PC-3 (cell line): ENCODE results near the gene TLDC2. TPM values are rescaled to one million over a fixed set of nuclear protein-coding genes. Genes with fewer than 3 reads are reported as not detected.

Experiments used
- ATAC-seq: fragments of 200-7000 bp; cut with Tn5 transposase; 2 replicates; pipeline ENCODE4 v1.9.1; 2020; ENCODE audit warnings: mild to moderate bottlenecking, moderate library complexity
- BruUV-seq: library from RNA; stranded (reverse); fragments of 400-500 nt; replicated peaks from 2 replicates; lab custom pipeline; 2021; lab: Mats Ljungman, UMichigan
- CTCF ChIA-PET: fragments of 300-600 bp; sonication (Branson Sonifier 250); formaldehyde crosslinking; loops from one replicate; lab custom pipeline; 2022; ENCODE audit warnings: antibody characterized with exemption; lab: Charles Lee
- POLR2A ChIA-PET: fragments of 300-600 bp; sonication (Branson Sonifier 250); formaldehyde crosslinking; loops from one replicate; lab custom pipeline; 2022; ENCODE audit warnings: antibody characterized with exemption; ENCODE audit not compliant: unreplicated experiment; lab: Charles Lee
- DNase-seq: peaks from one replicate; pipeline ENCODE4 v3.0.0-alpha.2; 2015
- H2AFZ ChIP-seq: fragments of 300-600 bp; sonication (generic); 2 replicates; pipeline ENCODE4 v1.6.0; 2016; ENCODE audit warnings: antibody characterized with exemption, low read length
- H3F3A ChIP-seq: fragments of 300-600 bp; sonication (generic); one replicate; pipeline ENCODE4 v1.6.0; 2017; ENCODE audit warnings: antibody characterized with exemption, low read length, control low read depth, mild to moderate bottlenecking; ENCODE audit not compliant: unreplicated experiment
- H3K27ac ChIP-seq: fragments of 300-600 bp; sonication (generic); 2 replicates; pipeline ENCODE4 v1.5.1; 2016; ENCODE audit warnings: mild to moderate bottlenecking, low read length
- H3K27me3 ChIP-seq: fragments of 300-600 bp; sonication (generic); 2 replicates; pipeline ENCODE4 v1.6.1; 2016; ENCODE audit warnings: low read length, mixed read lengths
- H3K36me3 ChIP-seq: fragments of 300-600 bp; sonication (generic); 2 replicates; pipeline ENCODE4 v1.6.1; 2016; ENCODE audit warnings: low read depth, mixed run types, low read length, mixed read lengths
- H3K4me1 ChIP-seq: fragments of 300-600 bp; sonication (generic); 2 replicates; pipeline ENCODE4 v1.5.1; 2016; ENCODE audit warnings: low read length; ENCODE audit not compliant: insufficient read depth
- H3K4me2 ChIP-seq: fragments of 300-600 bp; sonication (generic); 2 replicates; pipeline ENCODE4 v1.6.0; 2016; ENCODE audit warnings: low read length
- H3K4me3 ChIP-seq: fragments of 300-600 bp; sonication (generic); 2 replicates; pipeline ENCODE4 v1.5.1; 2016; ENCODE audit warnings: mild to moderate bottlenecking, low read length, mixed read lengths
- H3K79me2 ChIP-seq: fragments of 300-600 bp; sonication (generic); 2 replicates; pipeline ENCODE4 v1.6.1; 2017; ENCODE audit warnings: low read length, mixed read lengths
- H3K9ac ChIP-seq: fragments of 300-600 bp; sonication (generic); 2 replicates; pipeline ENCODE4 v1.6.0; 2016; ENCODE audit warnings: mild to moderate bottlenecking, low read length
- H3K9me2 ChIP-seq: fragments of 300-600 bp; sonication (generic); replicated peaks from 2 replicates; pipeline ENCODE4 v1.6.1; 2016; ENCODE audit warnings: mixed run types, low read length, mixed read lengths
- H3K9me3 ChIP-seq: fragments of 300-600 bp; sonication (generic); 2 replicates; pipeline ENCODE4 v1.6.1; 2016; ENCODE audit warnings: low read length, mixed read lengths
- H4K20me1 ChIP-seq: fragments of 300-600 bp; sonication (generic); 2 replicates; pipeline ENCODE4 v1.6.1; 2016; ENCODE audit warnings: low read length, mixed read lengths
- EZH2 ChIP-seq: fragments of 300-600 bp; sonication (generic); IDR thresholded peaks from one replicate; pipeline ENCODE4 v1.6.1; 2017; ENCODE audit warnings: antibody characterized with exemption, mild to moderate bottlenecking, low read length; ENCODE audit not compliant: unreplicated experiment
- EZH2phosphoT487 ChIP-seq: fragments of 300-600 bp; sonication (generic); IDR thresholded peaks from 2 replicates; pipeline ENCODE4 v1.6.1; 2018; ENCODE audit warnings: mild to moderate bottlenecking, antibody characterized with exemption, low read length, borderline replicate concordance
- intact Hi-C: fragments of 100-400 bp; cut with micrococcal nuclease; formaldehyde crosslinking; loops from 2 replicates; pipeline ENCODE4 v1.9.0; 2023
- total RNA-seq: library from RNA; depleted of rRNA; stranded (reverse); fragments of >200 nt; gene quantifications from 2 replicates; pipeline ENCODE4 v1.2.3, GENCODE V29; 2014
- TF ChIP-seq, protein P1 (sequence below): fragments of 300-600 bp; sonication (generic); conservative IDR thresholded peaks from 2 replicates; pipeline ENCODE4 v1.5.1; 2017; ENCODE audit warnings: antibody characterized with exemption, low read depth, mild to moderate bottlenecking, low read length

TLDC2 gene
- total RNA-seq, 1 experiment from 2014 or later = not detected

DNA sequence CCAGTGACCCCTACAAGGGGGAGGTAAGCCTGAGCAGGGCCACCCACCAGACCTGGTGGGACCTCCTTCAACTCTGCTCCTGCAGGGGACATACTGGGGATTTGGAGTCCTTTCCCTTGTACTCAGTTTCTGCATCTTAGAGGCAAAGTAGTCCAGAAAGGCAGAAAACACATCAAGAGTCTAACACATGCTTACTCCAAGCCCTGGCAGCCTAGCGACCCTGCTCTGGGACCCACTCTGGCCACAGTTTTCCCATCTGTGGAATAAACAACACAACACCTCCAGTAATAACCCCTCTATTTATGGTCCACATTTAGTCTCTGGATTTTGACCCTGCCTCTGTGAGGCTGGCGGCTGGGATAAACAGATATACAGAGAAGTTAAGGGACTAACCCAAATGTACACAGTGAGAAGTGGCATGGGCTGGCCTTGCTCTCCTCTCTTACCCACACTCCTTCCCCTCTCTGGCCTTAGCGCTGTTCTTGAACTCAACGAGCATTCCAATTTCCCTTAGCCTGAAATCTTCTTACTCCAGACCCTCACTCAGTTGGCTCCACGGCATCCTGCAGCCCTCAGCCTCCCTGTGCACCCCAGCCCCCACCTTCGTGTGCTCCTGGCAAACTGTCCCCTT, 16.1 kb upstream of the TLDC2 start:
- no peak overlapping the region for H2AFZ ChIP-seq
- H3K4me1 ChIP-seq = peaks cover 34% of the 10 kb centered on the region
- H3K36me3 ChIP-seq = 0 out of 2 replicates have a peak, but pooled peaks cover 3% of the 10 kb centered on the region
- CTCF ChIA-PET = interaction anchor here (0.6 to 1.0 kb wide), 2 partner anchors 24 to 60 kb away, joined by 3 read pairs; no protein-coding TSS in a partner anchor
- H3K9me3 ChIP-seq = no peaks in the 10 kb centered on the region
- no peak overlapping the region for H3K27ac ChIP-seq
- no peak for ATAC-seq
- 0 out of 2 replicates have a peak, but pooled peaks cover 4% of the 10 kb centered on the region for H4K20me1 ChIP-seq
- intact Hi-C loops = loop anchor here (10.0 kb wide), 1 partner anchor 255 kb away; the partner anchor contains the start of gene RAB5IF
- H3K79me2 ChIP-seq = peaks cover 74% of the 10 kb centered on the region
- no peaks in the 10 kb centered on the region for H3F3A ChIP-seq
- H3K4me2 ChIP-seq = no peak overlapping the region
- no TSS peak for BruUV-seq
- no peak for DNase-seq
- TF ChIP-seq EZH2phosphoT487 (no peak), EZH2 (no peak)
- TF ChIP-seq, protein P1, sequence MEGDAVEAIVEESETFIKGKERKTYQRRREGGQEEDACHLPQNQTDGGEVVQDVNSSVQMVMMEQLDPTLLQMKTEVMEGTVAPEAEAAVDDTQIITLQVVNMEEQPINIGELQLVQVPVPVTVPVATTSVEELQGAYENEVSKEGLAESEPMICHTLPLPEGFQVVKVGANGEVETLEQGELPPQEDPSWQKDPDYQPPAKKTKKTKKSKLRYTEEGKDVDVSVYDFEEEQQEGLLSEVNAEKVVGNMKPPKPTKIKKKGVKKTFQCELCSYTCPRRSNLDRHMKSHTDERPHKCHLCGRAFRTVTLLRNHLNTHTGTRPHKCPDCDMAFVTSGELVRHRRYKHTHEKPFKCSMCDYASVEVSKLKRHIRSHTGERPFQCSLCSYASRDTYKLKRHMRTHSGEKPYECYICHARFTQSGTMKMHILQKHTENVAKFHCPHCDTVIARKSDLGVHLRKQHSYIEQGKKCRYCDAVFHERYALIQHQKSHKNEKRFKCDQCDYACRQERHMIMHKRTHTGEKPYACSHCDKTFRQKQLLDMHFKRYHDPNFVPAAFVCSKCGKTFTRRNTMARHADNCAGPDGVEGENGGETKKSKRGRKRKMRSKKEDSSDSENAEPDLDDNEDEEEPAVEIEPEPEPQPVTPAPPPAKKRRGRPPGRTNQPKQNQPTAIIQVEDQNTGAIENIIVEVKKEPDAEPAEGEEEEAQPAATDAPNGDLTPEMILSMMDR = no peak
- H3K4me3 ChIP-seq = no peak overlapping the region
- POLR2A ChIA-PET = no interaction called here
- no peak overlapping the region for H3K9ac ChIP-seq
- H3K9me2 ChIP-seq = no peaks in the 10 kb centered on the region
- H3K27me3 ChIP-seq = no peaks in the 10 kb centered on the region

- Histone ChIP-seq H3K4me1 (peaks cover 34% of the 10 kb centered on the region), H3K9me3 (no peaks in the 10 kb centered on the region), H3K9me2 (no peaks in the 10 kb centered on the region), H3K9ac (no peak overlapping the region), H3F3A (no peaks in the 10 kb centered on the region), H3K79me2 (peaks cover 68% of the 10 kb centered on the region), H2AFZ (no peak overlapping the region), H3K27ac (no peak overlapping the region), H3K4me3 (no peak overlapping the region; the same call in 1 of the 2 replicates), H3K27me3 (no peaks in the 10 kb centered on the region), H3K36me3 (0 out of 2 replicates have a peak, but pooled peaks cover 3% of the 10 kb centered on the region), H3K4me2 (no peak overlapping the region), H4K20me1 (0 out of 2 replicates have a peak, but pooled peaks cover 4% of the 10 kb centered on the region)
- intact Hi-C loops = loop anchor here (10.0 kb wide), 1 partner anchor 256 kb away; the partner anchor contains the start of gene RAB5IF
- TF ChIP-seq EZH2phosphoT487 = no peak
- CTCF ChIA-PET = interaction anchor here (1.0 kb wide), 1 partner anchor 25 kb away, joined by 3 read pairs; no protein-coding TSS in a partner anchor
- no TSS peak for BruUV-seq
- POLR2A ChIA-PET = no interaction called here
- DNase-seq (no peak), ATAC-seq (no peak)
These were observed 15.6 kb upstream of the TLDC2 start for GRCh38 chr20:36860339-36860738.

- peaks cover 62% of the 10 kb centered on the region for H3K79me2 ChIP-seq
- no peaks in the 10 kb centered on the region for H3K9me3 ChIP-seq
- 0 out of 2 replicates have a peak, but pooled peaks cover 3% of the 10 kb centered on the region for H3K36me3 ChIP-seq
- H3K9ac ChIP-seq = peak overlapping the region; percentile 61
- no peaks in the 10 kb centered on the region for H3K27me3 ChIP-seq
- H3K4me2 ChIP-seq = peak overlapping the region; percentile 80
- H3K27ac ChIP-seq = peak overlapping the region; percentile 47
- intact Hi-C loops = loop anchor here (10.0 kb wide), 1 partner anchor 256 kb away; the partner anchor contains the start of gene RAB5IF
- no peaks in the 10 kb centered on the region for H3K9me2 ChIP-seq
- CTCF ChIA-PET = interaction anchor here (1.0 kb wide), 1 partner anchor 26 kb away, joined by 3 read pairs; no protein-coding TSS in a partner anchor
- peak overlapping the region; percentile 81 for H3K4me3 ChIP-seq
- H3F3A ChIP-seq = no peaks in the 10 kb centered on the region
- H4K20me1 ChIP-seq = 0 out of 2 replicates have a peak, but pooled peaks cover 4% of the 10 kb centered on the region
- no peak overlapping the region for H2AFZ ChIP-seq
- no TSS peak for BruUV-seq
- peaks cover 33% of the 10 kb centered on the region for H3K4me1 ChIP-seq
- POLR2A ChIA-PET = no interaction called here
- ATAC-seq (no peak), DNase-seq (no peak)
- TF ChIP-seq EZH2phosphoT487 (no peak), EZH2 (no peak)
- TF ChIP-seq, protein P1 = no peak
These were observed 14.9 kb upstream of the TLDC2 start for GRCh38 chr20:36860811-36861624.
